Ascending aorta (tissue), 2 donors: ENCODE data around the gene APOBEC3H. TPM values are rescaled to one million over a fixed set of nuclear protein-coding genes. Genes with fewer than 3 reads are reported as not detected.

Source experiments
- DNase-seq, 2 donors: peaks; one replicate each; pipeline ENCODE4 v3.0.0-alpha.2; 2019; ENCODE audit warnings: low spot score in 2 of 2
- H3K27ac ChIP-seq, 2 donors: fragments of 200-600 bp; sonication (generic); one replicate each; pipeline ENCODE4 v1.5.1; 2016 to 2017; ENCODE audit warnings: mild to moderate bottlenecking in 1 of 2
- H3K27me3 ChIP-seq: fragments of 200-600 bp; sonication (generic); one replicate; pipeline ENCODE4 v1.5.1; 2017
- H3K36me3 ChIP-seq, 2 donors: fragments of 200-600 bp; sonication (generic); one replicate each; pipeline ENCODE4 v1.5.1; 2016
- H3K4me1 ChIP-seq, 2 donors: fragments of 200-600 bp; sonication (generic); one replicate each; pipeline ENCODE4 v1.5.1; 2016 to 2017; ENCODE audit warnings: mild to moderate bottlenecking in 1 of 2
- H3K4me3 ChIP-seq, 2 donors: fragments of 200-600 bp; sonication (generic); one replicate each; pipeline ENCODE4 v1.5.1; 2016 to 2017; ENCODE audit warnings: mild to moderate bottlenecking in 1 of 2
- H3K9me3 ChIP-seq, 2 donors: fragments of 200-600 bp; sonication (generic); one replicate each; pipeline ENCODE4 v1.5.1; 2016
- intact Hi-C: fragments of 100-400 bp; cut with DNase I; formaldehyde crosslinking; loops from one replicate; pipeline ENCODE4 v1.15.1; 2023
- total RNA-seq: library from RNA; depleted of rRNA; stranded (reverse); fragments of >200 nt; gene quantifications from one replicate; pipeline ENCODE4 v1.1.0, GENCODE V29; 2016
- TF ChIP-seq, protein P1 (sequence below), 3 experiments: fragments of 200-600 bp in 2 of 3; fragments of 450-650 bp in 1 of 3; sonication (generic) in 2 of 3; IDR thresholded peaks; one replicate each; pipeline ENCODE4 v1.5.1; 2016 to 2019; ENCODE audit warnings: antibody characterized with exemption in 3 of 3, mild to moderate bottlenecking in 1 of 3, moderate library complexity in 1 of 3

APOBEC3H gene
- total RNA-seq, 1 donor from 2014 or later: not detected

DNA sequence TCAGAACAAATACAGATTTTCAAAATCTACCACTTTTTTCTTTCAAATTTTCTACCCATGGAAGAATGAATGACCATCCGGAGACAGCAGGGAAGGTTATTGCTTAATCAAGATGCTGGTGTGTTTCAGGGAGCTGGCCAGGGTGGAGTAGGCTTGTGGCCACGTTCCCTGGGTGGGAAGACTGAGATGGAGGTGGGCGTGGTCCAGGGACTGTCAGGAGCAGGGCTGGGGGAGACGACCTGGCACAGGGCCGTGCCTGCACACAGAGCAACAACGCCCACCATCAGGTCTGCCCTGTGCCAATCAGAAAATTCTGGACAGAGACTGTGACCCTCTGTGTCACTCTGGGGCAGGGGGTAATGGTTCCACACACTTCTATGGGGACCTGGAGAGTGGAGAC, 7.1 kb upstream of the APOBEC3H start:
- DNase-seq: no peak
- Histone ChIP-seq H3K4me3 (no peak overlapping the region), H3K36me3 (no peaks in the 10 kb centered on the region), H3K27me3 (no peaks in the 10 kb centered on the region), H3K9me3 (no peaks in the 10 kb centered on the region), H3K27ac (no peak overlapping the region), H3K4me1 (no peaks in the 10 kb centered on the region)
- TF ChIP-seq, protein P1, sequence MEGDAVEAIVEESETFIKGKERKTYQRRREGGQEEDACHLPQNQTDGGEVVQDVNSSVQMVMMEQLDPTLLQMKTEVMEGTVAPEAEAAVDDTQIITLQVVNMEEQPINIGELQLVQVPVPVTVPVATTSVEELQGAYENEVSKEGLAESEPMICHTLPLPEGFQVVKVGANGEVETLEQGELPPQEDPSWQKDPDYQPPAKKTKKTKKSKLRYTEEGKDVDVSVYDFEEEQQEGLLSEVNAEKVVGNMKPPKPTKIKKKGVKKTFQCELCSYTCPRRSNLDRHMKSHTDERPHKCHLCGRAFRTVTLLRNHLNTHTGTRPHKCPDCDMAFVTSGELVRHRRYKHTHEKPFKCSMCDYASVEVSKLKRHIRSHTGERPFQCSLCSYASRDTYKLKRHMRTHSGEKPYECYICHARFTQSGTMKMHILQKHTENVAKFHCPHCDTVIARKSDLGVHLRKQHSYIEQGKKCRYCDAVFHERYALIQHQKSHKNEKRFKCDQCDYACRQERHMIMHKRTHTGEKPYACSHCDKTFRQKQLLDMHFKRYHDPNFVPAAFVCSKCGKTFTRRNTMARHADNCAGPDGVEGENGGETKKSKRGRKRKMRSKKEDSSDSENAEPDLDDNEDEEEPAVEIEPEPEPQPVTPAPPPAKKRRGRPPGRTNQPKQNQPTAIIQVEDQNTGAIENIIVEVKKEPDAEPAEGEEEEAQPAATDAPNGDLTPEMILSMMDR (IDR thresholded peaks at IDR 0.05): no peak
- intact Hi-C loops: no loop called here

- Histone ChIP-seq H3K9me3 (no peaks in the 10 kb centered on the region), H3K36me3 (no peaks in the 10 kb centered on the region), H3K27me3 (no peaks in the 10 kb centered on the region), H3K4me1 (no peaks in the 10 kb centered on the region), H3K4me3 (no peak overlapping the region), H3K27ac (no peak overlapping the region)
- intact Hi-C loops: no loop called here
- TF ChIP-seq, protein P1 (IDR thresholded peaks at IDR 0.05): no peak
- peak; percentile 28 to 71 for DNase-seq
Measured at GRCh38 chr22:39090426-39091064, 6.5 kb upstream of the APOBEC3H start.

GRCh38 chr22:39091126-39092081, 5.6 kb upstream of the APOBEC3H start:
- DNase-seq: no peak
- TF ChIP-seq, protein P1 (IDR thresholded peaks at IDR 0.05): no peak

DNA sequence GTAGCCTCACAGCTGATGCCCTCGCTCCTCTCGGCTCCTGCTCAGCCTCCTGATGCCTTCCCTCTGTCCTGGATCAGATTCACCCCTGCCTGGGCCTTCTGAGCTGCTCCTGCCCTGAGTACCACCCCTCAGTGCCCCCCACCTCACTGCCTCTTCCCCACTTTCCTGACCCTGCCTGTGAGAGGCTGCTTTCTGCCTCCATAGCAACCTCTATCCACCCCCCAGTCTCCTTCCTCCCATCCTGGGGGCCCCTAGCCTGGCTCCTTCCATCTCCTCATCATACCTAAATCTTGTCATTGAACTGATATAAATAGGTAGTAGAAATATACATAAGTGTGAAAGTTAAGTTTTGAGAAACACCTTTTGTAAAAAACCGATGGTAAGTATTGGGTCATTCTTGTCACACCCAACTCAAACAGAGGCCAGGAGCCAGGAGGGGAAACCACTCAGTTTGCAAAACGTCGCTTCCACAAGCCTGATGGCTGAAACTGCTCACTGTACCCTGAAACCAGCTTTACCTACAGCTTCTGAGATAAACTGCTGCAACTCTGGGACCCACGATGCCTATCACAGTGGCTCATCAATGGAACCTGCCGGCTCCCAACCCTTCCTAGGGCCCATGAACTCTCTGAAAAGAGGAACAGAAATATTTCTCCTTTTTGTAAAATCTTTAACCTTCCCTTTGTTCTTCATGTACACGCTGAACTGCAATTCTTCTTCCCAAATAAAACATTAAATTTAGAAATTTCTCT, 4.8 kb upstream of the APOBEC3H start:
- TF ChIP-seq, protein P1 (IDR thresholded peaks at IDR 0.05): no peak
- intact Hi-C loops: no loop called here
- no peak for DNase-seq

More at GRCh38 chr22:39091126-39092081, 5.6 kb upstream of the APOBEC3H start:
- no peaks in the 10 kb centered on the region for H3K9me3 ChIP-seq
- H3K4me1 ChIP-seq: no peaks in the 10 kb centered on the region
- intact Hi-C loops: no loop called here
- H3K27ac ChIP-seq: no peak overlapping the region
- H3K4me3 ChIP-seq: no peak overlapping the region
- no peaks in the 10 kb centered on the region for H3K36me3 ChIP-seq
- H3K27me3 ChIP-seq: no peaks in the 10 kb centered on the region

DNA sequence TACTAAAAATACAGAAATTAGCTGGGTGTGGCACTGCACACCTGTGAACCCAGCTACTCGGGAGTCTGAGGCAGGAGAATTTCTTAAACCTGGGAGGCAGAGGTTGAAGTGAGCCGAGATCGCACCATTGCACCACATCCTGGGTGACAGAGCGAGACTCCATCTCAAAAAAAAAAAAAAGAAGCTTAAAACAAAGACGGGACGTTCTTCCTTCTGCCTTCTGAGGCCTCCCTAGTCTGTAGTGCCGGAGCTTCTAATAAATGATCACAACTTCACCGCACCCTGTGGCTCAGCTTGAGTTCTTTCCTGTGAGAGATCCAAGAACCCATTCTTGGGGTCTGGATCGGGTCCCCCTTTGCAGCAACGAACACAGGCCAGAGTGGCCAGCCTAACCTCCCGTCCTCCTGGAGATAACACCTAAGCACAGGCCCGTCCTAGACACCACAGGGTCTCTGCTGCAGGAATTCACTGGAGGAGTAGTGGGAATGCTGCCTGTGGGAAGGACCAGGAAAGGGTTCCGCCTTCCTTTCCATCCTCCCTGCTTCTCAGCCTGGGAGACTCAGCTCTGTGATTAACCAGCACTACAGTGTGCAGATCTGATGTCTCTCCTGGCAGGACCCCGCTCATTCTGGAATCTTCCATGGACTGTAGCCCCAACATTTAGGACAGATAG, 2.2 kb upstream of the APOBEC3H start:
- Histone ChIP-seq H3K27me3 (no peaks in the 10 kb centered on the region), H3K9me3 (no peaks in the 10 kb centered on the region), H3K4me1 (no peaks in the 10 kb centered on the region), H3K36me3 (no peaks in the 10 kb centered on the region), H3K4me3 (no peak overlapping the region), H3K27ac (no peak overlapping the region)
- TF ChIP-seq, protein P1 (IDR thresholded peaks at IDR 0.05): no peak
- intact Hi-C loops: no loop called here
- no peak for DNase-seq

More for the DNA sequence above, 4.8 kb upstream of the APOBEC3H start:
- Histone ChIP-seq H3K4me1 (no peaks in the 10 kb centered on the region), H3K9me3 (no peaks in the 10 kb centered on the region), H3K27ac (no peak overlapping the region), H3K27me3 (no peaks in the 10 kb centered on the region), H3K4me3 (no peak overlapping the region), H3K36me3 (no peaks in the 10 kb centered on the region)
